Ishikawa (cell line): ENCODE data around the gene PRSS35.

ENCODE experiments used
- CEBPB ChIP-seq: IDR thresholded peaks from 2 replicates; pipeline ENCODE4 v1.6.1; 2012
- CREB1 ChIP-seq: IDR thresholded peaks from 2 replicates; pipeline ENCODE4 v1.6.1; 2012; ENCODE audit warnings: low read depth
- EGR1 ChIP-seq: IDR thresholded peaks from 2 replicates; pipeline ENCODE4 v1.6.1; 2012
- EP300 ChIP-seq: IDR thresholded peaks from 2 replicates; pipeline ENCODE4 v1.6.1; 2012; ENCODE audit warnings: borderline replicate concordance
- FOXM1 ChIP-seq: IDR thresholded peaks from 2 replicates; pipeline ENCODE4 v1.6.1; 2012; ENCODE audit warnings: low read depth, borderline replicate concordance
- MAX ChIP-seq: IDR thresholded peaks from 2 replicates; pipeline ENCODE4 v1.6.1; 2012
- NFIC ChIP-seq: IDR thresholded peaks from 2 replicates; pipeline ENCODE4 v1.6.1; 2012
- RAD21 ChIP-seq: IDR thresholded peaks from 2 replicates; pipeline ENCODE4 v1.6.1; 2012; ENCODE audit warnings: low read depth
- TAF1 ChIP-seq: IDR thresholded peaks from 2 replicates; pipeline ENCODE4 v1.6.1; 2012; ENCODE audit warnings: low read depth, mild to moderate bottlenecking
- TCF12 ChIP-seq: IDR thresholded peaks from 2 replicates; pipeline ENCODE4 v1.6.1; 2012; ENCODE audit warnings: low read depth
- TEAD4 ChIP-seq: IDR thresholded peaks from 2 replicates; pipeline ENCODE4 v1.6.1; 2012
- YY1 ChIP-seq: IDR thresholded peaks from 2 replicates; pipeline ENCODE4 v1.6.1; 2012; ENCODE audit warnings: low read depth
- ZBTB7A ChIP-seq: IDR thresholded peaks from 2 replicates; pipeline ENCODE4 v1.6.1; 2012; ENCODE audit warnings: low read depth
- TF ChIP-seq, protein P1 (sequence below): IDR thresholded peaks from 2 replicates; pipeline ENCODE4 v1.6.1; 2012
- TF ChIP-seq, protein P2 (sequence below): IDR thresholded peaks from 2 replicates; pipeline ENCODE4 v1.6.1; 2012; ENCODE audit warnings: low read depth, mild to moderate bottlenecking

PRSS35 gene

DNA sequence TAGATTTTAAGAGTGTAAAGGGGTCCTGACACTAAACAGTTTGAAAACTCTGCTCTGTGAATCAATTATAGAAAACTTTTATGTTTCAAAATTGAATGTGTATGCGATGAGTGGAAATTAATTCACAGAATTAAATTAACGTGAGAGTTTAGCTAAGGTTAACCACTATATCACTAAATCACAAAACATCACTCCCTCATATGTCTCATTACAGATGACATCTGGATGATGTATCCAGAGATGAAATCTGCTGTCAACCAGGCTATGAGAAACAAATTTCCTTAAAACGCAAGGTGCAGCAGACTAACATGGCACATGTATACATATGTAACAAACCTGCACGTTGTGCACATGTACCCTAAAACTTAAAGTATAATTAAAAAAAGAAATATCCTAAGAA, 27.3 kb downstream of the PRSS35 start:
- no peak for TF ChIP-seq EP300
- no peak for TF ChIP-seq FOXM1
- TF ChIP-seq, protein P1, sequence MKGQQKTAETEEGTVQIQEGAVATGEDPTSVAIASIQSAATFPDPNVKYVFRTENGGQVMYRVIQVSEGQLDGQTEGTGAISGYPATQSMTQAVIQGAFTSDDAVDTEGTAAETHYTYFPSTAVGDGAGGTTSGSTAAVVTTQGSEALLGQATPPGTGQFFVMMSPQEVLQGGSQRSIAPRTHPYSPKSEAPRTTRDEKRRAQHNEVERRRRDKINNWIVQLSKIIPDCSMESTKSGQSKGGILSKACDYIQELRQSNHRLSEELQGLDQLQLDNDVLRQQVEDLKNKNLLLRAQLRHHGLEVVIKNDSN, result no peak
- no peak for TF ChIP-seq YY1
- TF ChIP-seq NFIC, result no peak

DNA sequence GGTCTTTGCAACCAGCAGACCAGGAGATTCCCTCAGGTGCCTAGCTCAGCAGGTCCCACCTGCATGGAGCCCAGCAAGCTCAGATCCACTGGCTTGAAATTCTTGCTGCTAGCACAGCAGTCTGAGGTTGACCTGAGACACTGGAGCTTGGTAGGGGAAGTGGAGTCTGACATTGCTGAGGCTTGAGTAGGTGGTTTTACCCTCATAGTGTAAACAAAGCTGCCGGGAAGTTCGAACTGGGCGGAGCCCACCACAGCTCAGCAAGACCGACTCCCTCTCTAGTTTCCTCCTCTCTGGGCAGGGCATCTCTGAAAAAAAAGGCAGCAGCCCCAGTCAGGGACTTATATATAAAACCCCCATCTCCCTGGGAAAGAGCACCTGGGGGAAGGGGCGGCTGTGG, 34.3 kb downstream of the PRSS35 start:
- TF ChIP-seq MAX, result no peak
- no peak for TF ChIP-seq YY1
- TF ChIP-seq TEAD4, result no peak
- no peak for TF ChIP-seq TCF12
- TF ChIP-seq, protein P1, result no peak
- TF ChIP-seq RAD21, result no peak
- TF ChIP-seq, protein P2, sequence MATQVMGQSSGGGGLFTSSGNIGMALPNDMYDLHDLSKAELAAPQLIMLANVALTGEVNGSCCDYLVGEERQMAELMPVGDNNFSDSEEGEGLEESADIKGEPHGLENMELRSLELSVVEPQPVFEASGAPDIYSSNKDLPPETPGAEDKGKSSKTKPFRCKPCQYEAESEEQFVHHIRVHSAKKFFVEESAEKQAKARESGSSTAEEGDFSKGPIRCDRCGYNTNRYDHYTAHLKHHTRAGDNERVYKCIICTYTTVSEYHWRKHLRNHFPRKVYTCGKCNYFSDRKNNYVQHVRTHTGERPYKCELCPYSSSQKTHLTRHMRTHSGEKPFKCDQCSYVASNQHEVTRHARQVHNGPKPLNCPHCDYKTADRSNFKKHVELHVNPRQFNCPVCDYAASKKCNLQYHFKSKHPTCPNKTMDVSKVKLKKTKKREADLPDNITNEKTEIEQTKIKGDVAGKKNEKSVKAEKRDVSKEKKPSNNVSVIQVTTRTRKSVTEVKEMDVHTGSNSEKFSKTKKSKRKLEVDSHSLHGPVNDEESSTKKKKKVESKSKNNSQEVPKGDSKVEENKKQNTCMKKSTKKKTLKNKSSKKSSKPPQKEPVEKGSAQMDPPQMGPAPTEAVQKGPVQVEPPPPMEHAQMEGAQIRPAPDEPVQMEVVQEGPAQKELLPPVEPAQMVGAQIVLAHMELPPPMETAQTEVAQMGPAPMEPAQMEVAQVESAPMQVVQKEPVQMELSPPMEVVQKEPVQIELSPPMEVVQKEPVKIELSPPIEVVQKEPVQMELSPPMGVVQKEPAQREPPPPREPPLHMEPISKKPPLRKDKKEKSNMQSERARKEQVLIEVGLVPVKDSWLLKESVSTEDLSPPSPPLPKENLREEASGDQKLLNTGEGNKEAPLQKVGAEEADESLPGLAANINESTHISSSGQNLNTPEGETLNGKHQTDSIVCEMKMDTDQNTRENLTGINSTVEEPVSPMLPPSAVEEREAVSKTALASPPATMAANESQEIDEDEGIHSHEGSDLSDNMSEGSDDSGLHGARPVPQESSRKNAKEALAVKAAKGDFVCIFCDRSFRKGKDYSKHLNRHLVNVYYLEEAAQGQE, result no peak
- TF ChIP-seq EP300, result no peak
- TF ChIP-seq NFIC, result no peak
- no peak for TF ChIP-seq CREB1
- no peak for TF ChIP-seq ZBTB7A
- TF ChIP-seq CEBPB, result no peak
- TF ChIP-seq EGR1, result no peak
- TF ChIP-seq TAF1, result no peak
- no peak for TF ChIP-seq FOXM1

GRCh38 chr6:83556871-83557270, 44.5 kb downstream of the PRSS35 start:
- TF ChIP-seq FOXM1 (no peak), TEAD4 (no peak), CEBPB (no peak), NFIC (no peak), CREB1 (no peak), ZBTB7A (no peak), EP300 (no peak), MAX (no peak), TCF12 (no peak), RAD21 (no peak), TAF1 (no peak), YY1 (no peak), EGR1 (no peak)
- TF ChIP-seq, protein P1, result no peak
- TF ChIP-seq, protein P2, result no peak

DNA sequence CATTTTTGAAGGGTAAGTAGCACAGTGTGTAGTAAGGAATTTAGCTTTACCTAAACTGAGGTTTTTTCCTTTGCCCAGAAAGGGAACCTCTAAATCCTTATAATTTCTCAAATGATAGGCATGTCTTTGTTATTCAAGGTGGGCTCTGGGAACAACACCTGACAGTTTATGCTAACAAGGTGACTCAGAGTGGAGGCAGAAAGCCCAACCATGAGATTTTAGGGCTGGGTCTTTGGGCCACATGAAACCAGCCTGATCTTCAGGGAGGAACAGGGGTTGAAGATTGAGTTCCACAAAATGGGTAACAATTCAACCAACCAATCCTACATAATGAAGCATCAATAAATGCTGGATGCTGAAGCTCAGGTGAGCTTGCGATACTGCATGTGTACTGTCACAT, 46.6 kb downstream of the PRSS35 start:
- TF ChIP-seq YY1, result no peak
- TF ChIP-seq, protein P2, result no peak
- no peak for TF ChIP-seq ZBTB7A
- TF ChIP-seq CEBPB, result no peak
- TF ChIP-seq FOXM1, result no peak
- TF ChIP-seq, protein P1, result no peak
- TF ChIP-seq CREB1, result no peak
- no peak for TF ChIP-seq NFIC
- TF ChIP-seq TEAD4, result no peak
- TF ChIP-seq RAD21, result no peak
- TF ChIP-seq TAF1, result no peak
- TF ChIP-seq MAX, result no peak
- no peak for TF ChIP-seq EP300
- no peak for TF ChIP-seq EGR1
- no peak for TF ChIP-seq TCF12
